DOHH2 (cell line): ENCODE results near the gene PHF2.

Experiments used
- H3F3A ChIP-seq: fragments of 200-600 bp; sonication (generic), shearing (Covaris generic); 2 replicates; pipeline ENCODE4 v1.6.0; 2016; ENCODE audit warnings: antibody characterized with exemption, mild to moderate bottlenecking; ENCODE audit not compliant: control insufficient read depth, insufficient read depth
- H3K27ac ChIP-seq: fragments of 200-600 bp; sonication (generic); 2 replicates; pipeline ENCODE4 v1.5.1; 2014; ENCODE audit warnings: low read depth, mild to moderate bottlenecking, low read length, moderate library complexity
- H3K27me3 ChIP-seq: fragments of 200-600 bp; sonication (generic); 2 replicates; pipeline ENCODE4 v1.6.1; 2014; ENCODE audit warnings: mild to moderate bottlenecking, low read length, mixed read lengths; ENCODE audit not compliant: control insufficient read depth
- H3K36me3 ChIP-seq: fragments of 200-600 bp; sonication (generic); 2 replicates; pipeline ENCODE4 v1.6.1; 2014; ENCODE audit warnings: mild to moderate bottlenecking, low read length, moderate library complexity, mixed read lengths; ENCODE audit not compliant: control insufficient read depth
- H3K4me1 ChIP-seq: fragments of 200-600 bp; sonication (generic); 2 replicates; pipeline ENCODE4 v1.6.1; 2014; ENCODE audit warnings: mild to moderate bottlenecking, low read length, mixed read lengths; ENCODE audit not compliant: control insufficient read depth
- H3K4me2 ChIP-seq: fragments of 200-600 bp; sonication (generic); 2 replicates; pipeline ENCODE4 v1.6.0; 2014; ENCODE audit warnings: mild to moderate bottlenecking, low read length, moderate library complexity
- H3K4me3 ChIP-seq: fragments of 200-600 bp; sonication (generic); 2 replicates; pipeline ENCODE4 v1.5.1; 2014; ENCODE audit warnings: mild to moderate bottlenecking, low read length, mixed read lengths
- H3K79me2 ChIP-seq: fragments of 200-600 bp; sonication (generic); 2 replicates; pipeline ENCODE4 v1.6.1; 2014; ENCODE audit warnings: mild to moderate bottlenecking, low read length, mixed read lengths; ENCODE audit not compliant: control insufficient read depth
- H3K9me2 ChIP-seq: fragments of 200-600 bp; sonication (generic); replicated peaks from 2 replicates; pipeline ENCODE4 v1.6.1; 2014; ENCODE audit warnings: mild to moderate bottlenecking, low read length, mixed read lengths; ENCODE audit not compliant: control insufficient read depth
- H3K9me3 ChIP-seq: fragments of 200-600 bp; sonication (generic); 2 replicates; pipeline ENCODE4 v1.6.1; 2014; ENCODE audit warnings: antibody characterized with exemption, low read length, mixed read lengths; ENCODE audit not compliant: control insufficient read depth, insufficient read depth
- H4K20me1 ChIP-seq: fragments of 200-600 bp; sonication (generic); 2 replicates; pipeline ENCODE4 v1.6.0; 2014; ENCODE audit warnings: low read depth, mild to moderate bottlenecking, antibody characterized with exemption, low read length, moderate library complexity; ENCODE audit not compliant: control insufficient read depth, insufficient read depth
- CTCF ChIP-seq: fragments of 200-600 bp; sonication (generic); IDR thresholded peaks from one replicate; pipeline ENCODE4 v1.5.1; 2014; ENCODE audit warnings: antibody characterized with exemption, mild to moderate bottlenecking, low read depth, low read length; ENCODE audit not compliant: poor library complexity, severe bottlenecking
- EZH2phosphoT487 ChIP-seq: fragments of 200-600 bp; sonication (generic); IDR thresholded peaks from 2 replicates; pipeline ENCODE4 v1.6.1; 2017; ENCODE audit warnings: borderline replicate concordance, mild to moderate bottlenecking, antibody characterized with exemption, low read length, moderate library complexity, mixed read lengths

Gene PHF2

DNA sequence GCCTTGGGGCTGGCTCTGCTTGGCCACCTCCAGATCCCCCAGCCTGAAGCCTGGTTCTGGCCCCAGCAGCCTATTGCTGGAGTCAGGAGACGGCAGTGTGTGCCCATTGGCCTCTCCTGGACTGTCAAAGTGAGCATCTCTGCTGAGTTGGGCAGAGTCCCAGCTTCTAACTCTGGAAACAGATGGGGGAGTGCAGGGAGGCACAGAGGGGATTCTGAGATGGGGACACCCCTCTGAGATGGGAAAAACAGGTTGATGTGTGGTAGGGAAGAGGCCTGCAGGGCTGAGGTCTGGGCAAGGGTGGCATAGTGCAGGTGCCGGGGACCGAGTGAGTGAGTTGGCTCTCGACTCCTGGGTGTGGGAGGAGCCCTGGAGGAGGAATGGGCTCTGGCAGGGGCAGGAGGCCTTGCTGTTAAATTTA is 27.5 kb downstream of the PHF2 start:
- Histone ChIP-seq H4K20me1 (no peaks in the 10 kb centered on the region), H3K4me3 (no peak overlapping the region), H3K36me3 (no peaks in the 10 kb centered on the region), H3K4me1 (peaks cover 10% of the 10 kb centered on the region; the same call in 1 of the 2 replicates), H3K79me2 (peaks cover 66% of the 10 kb centered on the region), H3K4me2 (no peak overlapping the region), H3F3A (no peaks in the 10 kb centered on the region), H3K9me2 (no peaks in the 10 kb centered on the region), H3K27me3 (no peaks in the 10 kb centered on the region), H3K9me3 (no peaks in the 10 kb centered on the region), H3K27ac (no peak overlapping the region)
- no peak for TF ChIP-seq CTCF
- no peak for TF ChIP-seq EZH2phosphoT487

DNA sequence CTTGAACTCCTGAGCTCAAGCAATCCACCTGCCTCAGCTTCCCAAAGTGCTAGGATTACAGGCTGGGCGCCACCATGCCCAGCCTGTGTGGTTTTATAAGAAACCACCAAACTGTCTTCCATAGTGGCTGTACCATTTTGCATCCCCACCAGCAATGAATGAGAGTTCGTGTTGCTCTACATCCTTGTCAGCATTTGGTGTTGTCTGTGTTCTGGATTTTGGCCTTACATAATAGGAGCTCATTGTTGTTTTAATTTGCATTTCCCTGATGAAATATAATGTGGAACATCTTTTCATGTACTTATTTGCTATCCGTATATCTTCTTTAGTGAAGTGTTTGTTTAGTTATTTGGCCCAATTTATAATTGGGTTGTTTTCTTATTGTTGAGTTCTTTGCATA is 29.8 kb downstream of the PHF2 start:
- no peaks in the 10 kb centered on the region for H3K9me3 ChIP-seq
- no peaks in the 10 kb centered on the region for H3K36me3 ChIP-seq
- no peaks in the 10 kb centered on the region for H3F3A ChIP-seq
- TF ChIP-seq CTCF, result no peak
- TF ChIP-seq EZH2phosphoT487, result no peak
- H3K9me2 ChIP-seq, result no peaks in the 10 kb centered on the region
- H3K4me2 ChIP-seq, result no peak overlapping the region
- no peaks in the 10 kb centered on the region for H3K4me1 ChIP-seq
- H3K79me2 ChIP-seq, result peaks cover 72% of the 10 kb centered on the region
- no peak overlapping the region for H3K4me3 ChIP-seq
- no peaks in the 10 kb centered on the region for H4K20me1 ChIP-seq
- no peak overlapping the region for H3K27ac ChIP-seq
- H3K27me3 ChIP-seq, result no peaks in the 10 kb centered on the region

GRCh38 chr9:93610206-93610605 is 33.8 kb downstream of the PHF2 start:
- no peaks in the 10 kb centered on the region for H3K9me3 ChIP-seq
- no peaks in the 10 kb centered on the region for H3K27me3 ChIP-seq
- TF ChIP-seq CTCF (no peak), EZH2phosphoT487 (no peak)
- H3K4me1 ChIP-seq, result no peaks in the 10 kb centered on the region
- H3F3A ChIP-seq, result no peaks in the 10 kb centered on the region
- H3K36me3 ChIP-seq, result no peaks in the 10 kb centered on the region
- H3K4me3 ChIP-seq, result no peak overlapping the region
- H4K20me1 ChIP-seq, result no peaks in the 10 kb centered on the region
- no peak overlapping the region for H3K27ac ChIP-seq
- no peaks in the 10 kb centered on the region for H3K9me2 ChIP-seq
- H3K79me2 ChIP-seq, result peaks cover 81% of the 10 kb centered on the region
- no peak overlapping the region for H3K4me2 ChIP-seq
